T-helper 9 cell (primary cell): ENCODE measurements around the gene KIAA1614.

Experiments
- DNase-seq: peaks from one replicate; pipeline ENCODE4 v3.0.0-alpha.2; 2020

Gene KIAA1614

DNA sequence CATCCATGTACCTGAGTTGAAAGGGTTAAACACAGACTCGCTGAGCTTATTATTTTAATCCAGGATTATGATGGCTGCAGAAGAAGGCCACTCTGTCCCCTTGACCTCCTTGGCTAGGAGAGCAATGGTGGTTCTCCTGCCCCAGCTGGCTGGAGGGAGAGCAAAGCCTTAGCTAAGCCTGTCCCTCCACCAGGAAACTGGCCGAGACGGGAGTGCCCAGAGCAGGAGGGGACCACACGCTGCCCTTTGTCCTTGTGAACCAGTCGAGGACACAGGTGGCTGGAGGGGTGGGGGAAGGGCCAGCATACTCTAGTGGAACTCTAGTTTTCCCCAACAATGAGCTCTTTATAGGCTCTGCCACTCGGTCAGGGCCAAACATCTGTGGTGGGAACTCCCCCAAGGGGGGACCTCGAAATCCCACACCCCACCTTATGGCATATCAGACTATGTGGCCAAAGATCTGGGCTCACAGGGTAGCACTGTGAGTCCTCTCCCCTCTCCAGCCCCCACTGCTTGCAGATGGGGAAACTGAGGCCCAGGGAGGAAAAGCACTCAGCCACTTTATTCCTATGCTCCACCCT lies 12.9 kb downstream of the KIAA1614 start:
- no peak for DNase-seq

DNA sequence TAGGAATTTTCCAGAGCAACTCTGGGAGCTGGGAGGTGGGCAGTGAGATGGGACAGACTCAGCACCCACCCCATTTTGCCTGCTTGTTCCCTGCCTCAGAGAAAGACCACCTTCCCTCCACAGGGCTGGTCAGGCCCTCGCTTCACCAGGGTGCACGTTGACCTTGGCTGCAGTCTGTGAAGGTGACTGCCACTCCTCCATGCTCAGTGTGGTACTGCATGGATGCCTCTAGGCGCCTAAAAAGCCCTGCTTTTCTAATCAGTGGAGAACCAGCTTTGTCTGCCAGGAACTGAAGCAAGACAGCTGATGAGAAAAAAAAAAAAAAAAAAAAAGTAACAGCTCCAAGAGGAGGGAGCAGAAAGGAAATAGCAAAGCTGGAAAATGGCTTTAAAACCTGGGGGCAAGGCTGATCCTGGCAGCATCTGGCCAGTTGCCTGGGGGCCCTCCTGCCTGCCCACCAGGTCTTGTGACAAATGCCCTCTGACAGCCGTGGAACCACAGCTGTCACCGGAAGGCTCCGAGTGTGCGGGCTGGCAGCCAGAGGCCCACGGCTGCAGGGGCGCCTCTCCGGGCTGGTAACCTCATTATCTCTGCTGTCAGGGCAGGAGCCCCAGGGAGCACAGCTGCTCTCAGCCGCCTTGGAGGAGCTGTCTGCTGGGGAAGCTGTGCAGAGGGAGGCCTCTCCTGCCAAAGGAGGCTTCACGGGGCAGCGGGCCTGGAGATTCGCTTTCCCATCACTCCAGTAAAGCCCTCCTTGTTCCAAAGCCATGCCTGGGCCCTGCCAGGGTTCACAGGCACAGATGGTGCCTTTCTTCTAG lies 13.7 kb downstream of the KIAA1614 start:
- no peak for DNase-seq

DNA sequence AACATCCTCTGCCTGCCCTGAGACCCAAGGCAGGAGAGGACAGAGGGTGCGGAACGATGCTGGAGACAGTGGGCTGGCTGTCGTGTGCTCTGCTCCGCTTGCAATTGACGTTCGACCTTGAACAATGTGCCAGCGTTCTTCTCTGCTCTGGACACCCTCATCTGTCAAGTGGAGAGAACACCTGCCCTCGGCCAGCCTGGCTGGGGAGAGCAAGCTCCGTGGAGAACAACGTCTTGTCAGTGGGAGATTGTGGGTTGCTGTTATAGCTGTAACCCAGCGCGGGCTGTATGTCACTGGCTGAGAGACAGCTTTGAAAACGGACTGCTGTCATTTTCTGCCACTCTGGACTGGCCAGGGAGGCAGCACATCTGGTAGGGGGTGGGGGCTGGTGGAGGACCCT lies 14.7 kb downstream of the KIAA1614 start:
- no peak for DNase-seq

DNA sequence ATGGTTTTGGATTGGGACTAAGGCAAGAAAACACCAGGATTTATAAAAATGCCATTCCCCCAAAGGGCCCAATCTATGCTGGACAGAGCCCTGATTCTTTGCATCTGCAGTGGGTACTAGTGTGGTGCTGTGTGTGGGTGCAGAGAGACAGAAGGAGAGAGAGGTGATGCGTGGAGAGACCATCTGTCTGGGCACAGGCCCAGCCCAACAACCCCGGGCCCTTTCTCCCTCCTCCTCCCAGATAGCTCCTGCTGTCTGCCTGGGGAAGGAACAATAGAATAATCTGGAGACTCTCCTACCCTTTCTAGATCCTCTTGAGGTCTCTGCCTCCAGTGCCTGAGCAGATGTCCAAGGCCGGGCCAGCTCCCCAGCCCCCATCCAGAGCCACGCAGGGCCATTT lies 15.1 kb downstream of the KIAA1614 start:
- DNase-seq: no peak

DNA sequence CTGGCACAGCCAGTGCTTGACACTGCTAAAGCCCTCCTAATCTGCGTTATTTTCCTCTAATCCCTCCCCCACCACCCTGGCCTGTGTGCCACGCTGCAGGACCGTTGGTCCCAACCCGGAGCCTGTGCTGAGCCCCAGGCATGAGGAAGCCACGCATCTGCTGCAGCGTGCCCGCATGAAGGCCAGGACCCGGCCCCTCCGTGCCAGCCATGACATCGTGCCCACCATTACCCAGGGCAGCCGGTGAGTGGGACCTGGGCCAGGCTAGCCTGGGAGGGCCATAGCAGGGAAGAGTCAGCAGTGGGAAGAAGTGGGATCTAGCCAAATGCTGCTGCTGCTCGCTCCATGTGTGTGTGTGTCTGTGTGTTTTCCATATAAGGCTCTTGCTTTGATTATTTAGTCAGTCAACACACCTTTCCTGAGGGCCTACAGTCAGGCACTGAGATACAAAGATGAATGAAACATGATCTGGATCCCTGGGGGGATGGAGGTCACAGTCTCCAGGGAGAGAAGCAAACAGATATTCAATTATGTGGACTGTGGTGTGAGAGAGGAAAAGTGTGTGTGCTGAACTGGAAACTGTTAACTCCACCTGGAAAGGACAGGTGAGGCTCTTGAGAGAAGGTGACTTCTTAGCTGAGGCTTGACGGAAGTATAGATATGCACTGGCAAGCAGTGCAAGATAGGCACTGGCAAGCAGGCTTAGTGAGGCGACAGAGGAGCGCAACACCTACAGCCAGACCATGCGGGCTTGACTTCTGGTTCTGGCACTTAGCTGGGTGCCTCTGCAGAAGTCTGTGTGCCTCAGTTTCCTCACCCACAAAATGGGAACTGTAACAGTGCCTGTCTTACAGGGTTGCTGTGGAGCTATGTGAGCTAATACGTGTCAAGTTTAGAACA lies 15.9 kb downstream of the KIAA1614 start:
- DNase-seq: no peak

DNA sequence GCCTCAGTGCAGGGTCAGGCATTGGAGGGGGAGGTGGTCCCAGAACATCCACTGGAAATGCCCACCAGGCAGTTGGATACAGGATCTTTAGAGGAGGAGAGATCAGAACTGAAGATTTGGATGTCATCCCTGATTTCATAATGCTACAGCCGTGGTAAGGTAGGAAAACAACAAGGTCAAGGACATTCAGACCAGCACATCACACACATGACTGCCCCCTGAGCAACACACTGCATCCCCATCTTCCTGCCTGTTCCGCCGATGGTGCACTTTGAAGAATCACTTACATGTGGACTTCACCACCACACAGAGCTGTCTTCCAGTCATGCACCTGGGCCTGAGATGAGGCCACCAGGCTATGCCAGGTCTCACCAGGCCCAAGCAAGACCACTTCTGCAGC lies 16.7 kb downstream of the KIAA1614 start:
- no peak for DNase-seq

DNA sequence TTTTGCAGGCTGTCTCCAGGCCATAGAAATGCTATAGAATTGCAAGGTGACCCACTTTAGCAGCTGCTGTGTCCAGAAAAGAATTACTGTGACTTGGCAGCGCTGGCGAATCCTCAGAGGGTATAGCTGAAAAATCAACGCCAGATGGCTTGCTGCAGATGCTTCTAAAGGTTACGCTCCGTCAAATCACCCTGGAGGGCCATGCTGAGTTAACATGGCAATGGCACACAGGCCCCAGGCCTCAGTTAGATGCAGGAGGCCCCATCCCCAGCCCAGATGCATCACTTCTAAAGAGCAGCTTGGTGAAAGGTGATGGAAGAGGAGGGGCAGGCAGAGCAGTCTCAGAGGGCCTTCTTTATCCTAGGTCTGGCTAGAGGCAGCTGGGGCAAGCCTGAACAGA lies 18.0 kb downstream of the KIAA1614 start:
- DNase-seq: no peak

DNA sequence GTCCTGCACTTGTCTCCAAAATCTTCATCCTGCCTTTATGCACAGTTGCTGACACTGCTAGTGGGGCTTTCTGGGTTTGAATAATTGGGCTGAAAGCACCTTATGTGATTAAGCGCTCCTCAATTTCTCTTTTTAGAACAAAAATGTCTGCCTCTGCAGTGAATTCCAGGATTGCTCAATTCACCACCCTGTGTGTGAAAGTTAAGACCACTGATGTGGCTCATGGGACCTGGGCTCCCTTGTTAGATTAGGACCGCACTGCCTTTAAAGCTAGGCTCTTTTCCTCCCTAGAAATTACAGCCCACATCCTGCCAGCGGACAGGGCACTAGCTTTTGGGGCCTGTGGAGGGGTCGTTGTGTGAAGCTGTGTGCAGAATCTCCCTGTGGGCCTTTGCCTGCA lies 18.8 kb downstream of the KIAA1614 start:
- no peak for DNase-seq

DNA sequence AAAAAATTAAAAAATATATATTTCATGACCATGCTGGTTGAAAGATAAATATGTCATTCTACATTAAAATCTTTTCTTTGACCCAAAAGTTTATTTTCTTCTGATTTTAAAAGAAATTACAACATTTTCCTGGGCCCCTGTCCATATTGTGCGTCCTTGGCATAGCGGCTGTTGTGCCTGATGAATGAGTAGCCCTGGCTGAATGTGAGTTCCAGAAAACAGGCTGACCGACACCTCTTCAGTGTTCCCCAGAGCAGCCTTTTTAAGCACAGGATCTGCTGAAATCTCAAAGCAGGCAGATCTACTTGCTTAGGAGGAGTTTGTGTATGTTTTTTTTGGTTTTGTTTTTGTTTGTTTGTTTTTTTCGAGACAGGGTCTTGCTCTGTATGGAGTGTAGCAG lies 19.7 kb downstream of the KIAA1614 start:
- DNase-seq: no peak

DNA sequence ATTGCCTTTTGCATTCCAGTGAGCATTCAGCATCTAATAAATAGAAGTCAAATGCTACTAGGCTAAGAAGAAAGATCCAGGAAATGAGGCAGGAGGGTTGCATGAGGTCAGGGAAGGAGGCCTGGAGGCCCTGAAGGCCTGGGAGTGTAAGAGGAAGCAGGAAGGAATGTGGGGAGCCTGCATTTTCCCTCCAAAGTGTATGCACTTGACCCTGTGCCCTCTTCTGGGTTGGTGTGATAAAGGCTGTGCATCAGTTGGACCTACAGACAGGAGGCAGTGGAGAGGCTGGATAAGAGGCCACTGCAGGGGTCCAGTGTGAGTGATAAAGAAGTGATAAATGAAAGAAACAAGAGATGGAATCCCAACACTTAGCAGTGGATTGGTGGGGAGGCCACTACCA lies 20.4 kb downstream of the KIAA1614 start:
- DNase-seq: no peak

DNA sequence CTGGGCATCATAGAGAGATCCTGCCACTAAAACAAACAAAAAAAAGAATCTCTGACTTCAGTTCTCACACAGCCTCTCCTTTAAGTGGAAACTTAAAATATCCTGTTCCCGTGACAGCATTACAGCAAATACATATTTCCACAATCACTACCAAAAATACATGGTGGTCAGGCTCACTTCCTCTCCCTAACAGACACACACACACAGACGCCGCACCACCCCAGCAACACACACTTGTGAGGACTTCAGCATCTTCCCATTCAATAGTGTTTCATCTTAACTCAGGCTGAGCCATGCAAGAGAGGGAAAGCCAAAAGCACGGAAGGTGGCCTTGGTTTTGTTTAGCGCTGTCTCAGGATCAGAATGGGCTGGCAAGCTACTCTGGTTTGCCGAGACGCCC lies 21.9 kb downstream of the KIAA1614 start:
- DNase-seq: no peak

DNA sequence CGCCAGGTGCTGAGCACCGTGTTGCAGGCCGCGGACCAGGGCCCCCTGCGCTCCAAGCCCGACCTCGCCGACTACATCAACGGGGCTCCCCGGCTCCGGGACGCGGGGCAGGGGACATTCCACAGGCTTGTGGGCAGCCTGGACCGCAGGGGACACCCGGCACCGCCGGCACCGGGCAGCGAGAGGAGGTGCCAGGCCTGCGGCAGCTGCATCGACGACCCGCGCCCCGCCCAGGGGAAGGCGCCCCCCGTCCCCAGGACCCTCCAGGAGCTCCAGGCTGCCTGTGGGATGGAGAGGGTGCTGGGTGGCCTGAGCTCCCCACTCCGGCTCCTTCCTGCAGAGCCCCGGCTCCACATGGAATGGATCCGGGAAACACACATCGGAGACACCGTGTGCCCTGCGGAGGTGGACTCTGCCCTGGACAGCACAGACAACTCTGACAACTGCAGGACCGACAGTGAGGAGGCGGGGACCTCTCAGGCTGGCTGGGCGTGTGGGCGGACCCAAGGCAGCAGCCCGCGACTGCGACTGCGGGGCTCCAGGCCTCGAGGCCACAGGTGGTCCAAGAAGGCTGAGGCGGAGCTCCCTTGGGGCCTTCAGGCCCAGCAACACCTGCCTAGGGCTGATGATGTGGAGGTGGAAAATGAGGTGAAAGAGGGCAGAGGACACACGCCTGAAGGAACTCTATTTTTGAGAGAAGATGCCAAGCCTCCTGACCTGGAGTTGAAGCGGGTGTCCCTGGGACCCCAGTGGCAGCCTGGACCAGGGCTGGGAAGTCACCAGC lies 22.8 kb downstream of the KIAA1614 start:
- DNase-seq: no peak

DNA sequence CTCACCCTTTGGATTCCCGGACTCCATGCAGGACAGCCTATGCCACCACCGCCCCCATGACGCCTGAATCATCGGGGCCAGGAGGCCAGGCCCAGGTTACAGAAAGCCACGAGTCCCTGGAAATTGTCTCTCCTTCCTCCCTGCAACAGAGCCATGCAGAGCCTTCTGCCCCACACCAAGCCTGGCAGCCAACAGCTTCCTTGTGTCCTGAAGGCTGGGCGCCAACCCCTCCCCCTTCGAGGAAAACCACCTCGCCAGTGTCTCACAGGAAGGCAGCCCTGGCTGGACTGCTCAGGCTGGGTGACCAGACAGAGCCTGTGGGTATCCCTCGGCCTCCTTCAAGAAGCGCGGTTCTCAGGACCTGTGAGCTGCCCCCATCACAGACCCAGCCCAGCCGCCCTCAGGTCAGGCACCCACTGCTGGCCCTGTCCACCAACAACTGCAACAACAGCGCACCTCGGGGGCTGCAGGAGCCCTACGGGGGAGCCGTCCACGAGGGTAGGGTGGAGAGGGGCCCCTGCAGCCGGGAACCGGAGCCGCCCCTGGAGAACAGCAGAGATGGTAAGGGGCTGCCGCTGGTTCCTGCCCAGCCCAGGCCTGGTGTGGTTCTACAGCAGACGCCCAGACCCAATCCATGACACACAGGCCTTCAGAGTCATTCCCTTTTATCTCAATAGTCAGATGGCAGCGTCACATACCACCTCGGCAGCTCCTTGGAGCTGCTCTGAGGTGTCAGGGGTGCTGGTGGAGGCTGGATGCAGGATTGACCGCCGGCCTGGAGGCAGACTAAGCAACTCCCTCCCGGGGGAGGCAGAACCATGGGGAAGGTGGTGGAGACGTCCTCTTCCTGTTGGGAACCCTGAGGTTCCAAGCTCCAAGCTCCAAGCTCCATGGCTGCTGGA lies 23.7 kb downstream of the KIAA1614 start:
- no peak for DNase-seq

DNA sequence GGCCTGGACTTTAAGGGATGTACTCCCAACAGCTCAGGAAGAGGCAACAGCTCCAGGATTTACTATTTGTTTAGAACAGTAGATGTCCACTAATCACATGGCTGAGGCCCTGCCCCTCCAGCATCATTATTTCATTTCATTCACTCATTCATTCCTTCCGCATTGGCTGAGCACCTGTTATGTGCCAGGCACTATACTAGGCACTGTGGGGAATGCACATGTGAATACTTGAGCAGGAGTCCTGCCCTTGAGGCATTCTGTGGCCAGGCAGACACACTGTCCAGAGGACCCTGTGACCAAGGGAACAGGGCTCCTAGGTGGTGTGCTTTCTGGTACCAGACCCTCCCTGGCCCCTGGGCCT lies 24.3 kb downstream of the KIAA1614 start:
- DNase-seq: no peak

DNA sequence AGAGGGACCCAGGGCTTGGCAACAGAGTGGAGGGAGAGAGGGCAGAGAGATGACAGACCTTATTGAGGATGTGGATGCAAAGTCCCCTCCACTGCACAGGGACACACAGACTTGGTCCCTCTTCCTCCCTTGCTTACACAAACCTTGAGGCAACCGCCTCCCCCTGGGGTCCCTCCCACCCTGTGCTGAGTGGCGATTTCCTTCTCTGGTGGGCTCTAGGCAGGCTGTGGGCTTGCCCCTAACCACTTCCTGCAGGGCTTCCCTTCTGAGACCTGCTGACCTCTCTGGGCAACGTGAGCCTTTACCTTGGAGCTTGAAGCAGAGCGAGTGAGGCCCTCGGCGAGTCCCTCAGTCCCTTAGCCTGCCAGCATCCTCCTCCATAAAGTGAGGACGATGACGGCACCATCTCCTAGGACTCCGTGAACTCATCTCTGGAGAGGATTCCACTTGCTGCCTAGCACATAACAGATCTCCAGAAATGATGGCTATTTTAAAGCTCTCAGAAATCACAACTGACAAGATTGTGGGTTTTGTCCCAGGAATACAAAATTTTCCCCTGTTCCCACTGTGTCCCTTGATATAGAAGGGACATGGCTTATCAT lies 25.0 kb downstream of the KIAA1614 start:
- DNase-seq: no peak

DNA sequence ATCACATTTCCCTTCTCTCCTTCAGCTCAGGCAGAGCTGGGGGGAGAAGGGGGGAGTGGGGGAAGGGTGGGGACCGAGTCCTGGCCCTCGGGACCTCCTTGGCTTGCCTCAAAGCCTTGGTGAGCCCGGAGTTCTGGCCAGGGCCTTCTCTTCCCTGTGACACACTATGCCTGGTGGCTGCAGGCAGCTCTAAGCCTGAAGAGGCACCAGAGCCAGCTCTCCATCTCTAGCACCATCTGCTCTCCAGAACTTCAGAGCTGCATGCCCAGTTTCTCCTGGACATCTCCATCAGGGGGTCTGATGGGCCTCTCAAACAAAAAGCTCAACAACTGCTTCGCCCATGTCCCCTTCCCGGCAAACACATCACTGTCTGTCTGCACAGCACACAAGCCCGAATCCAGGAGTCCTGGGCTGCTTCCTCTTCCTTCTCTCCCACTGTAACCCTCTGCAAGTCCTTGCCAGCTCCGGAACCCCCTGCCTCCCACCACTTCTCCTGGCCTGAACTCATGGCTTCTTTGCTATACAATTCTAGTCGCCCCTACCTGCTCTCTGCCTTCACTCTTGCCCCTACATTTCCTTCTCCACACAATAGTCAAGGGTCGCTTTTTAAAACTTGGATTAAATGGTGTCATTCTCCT lies 26.5 kb downstream of the KIAA1614 start:
- no peak for DNase-seq

DNA sequence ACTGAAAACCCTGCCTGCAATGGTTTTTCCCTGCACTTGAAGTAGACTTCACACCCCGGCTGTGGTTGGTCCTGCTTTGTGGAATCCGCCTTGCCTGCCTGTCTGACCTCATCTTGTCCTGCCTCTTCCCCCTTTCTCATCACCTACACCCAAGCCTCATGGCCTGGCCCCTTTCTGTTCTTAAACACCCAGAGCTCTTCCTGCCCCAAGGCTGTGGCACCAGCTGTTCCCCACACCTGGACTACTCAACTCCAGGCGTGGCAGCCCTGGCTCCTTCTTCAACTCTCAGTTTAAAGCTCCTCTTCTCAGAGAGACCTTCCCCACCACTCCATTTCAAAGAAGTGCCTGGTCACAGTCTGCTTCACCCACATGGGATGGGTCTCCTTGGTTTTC lies 27.0 kb downstream of the KIAA1614 start:
- DNase-seq: no peak

DNA sequence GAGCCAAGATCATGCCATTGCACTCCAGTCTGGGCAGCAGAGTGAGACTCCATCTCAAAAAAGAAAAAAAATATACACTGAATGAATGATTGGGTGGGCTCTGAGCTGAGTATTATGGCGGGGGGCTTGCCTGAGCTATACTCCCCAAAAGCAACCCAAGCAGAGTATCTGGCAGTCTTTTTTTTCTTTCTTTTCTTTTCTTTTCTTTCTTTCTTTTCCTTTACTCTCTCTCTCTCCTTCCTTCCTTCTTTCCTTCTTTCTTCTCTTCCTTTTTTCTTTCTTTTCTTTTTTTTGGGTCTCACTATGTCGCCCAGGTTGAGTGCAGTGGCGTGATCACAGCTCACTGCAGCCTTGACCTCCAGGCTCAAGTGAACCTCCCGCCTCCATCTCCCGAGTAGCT lies 27.7 kb downstream of the KIAA1614 start:
- DNase-seq: no peak

DNA sequence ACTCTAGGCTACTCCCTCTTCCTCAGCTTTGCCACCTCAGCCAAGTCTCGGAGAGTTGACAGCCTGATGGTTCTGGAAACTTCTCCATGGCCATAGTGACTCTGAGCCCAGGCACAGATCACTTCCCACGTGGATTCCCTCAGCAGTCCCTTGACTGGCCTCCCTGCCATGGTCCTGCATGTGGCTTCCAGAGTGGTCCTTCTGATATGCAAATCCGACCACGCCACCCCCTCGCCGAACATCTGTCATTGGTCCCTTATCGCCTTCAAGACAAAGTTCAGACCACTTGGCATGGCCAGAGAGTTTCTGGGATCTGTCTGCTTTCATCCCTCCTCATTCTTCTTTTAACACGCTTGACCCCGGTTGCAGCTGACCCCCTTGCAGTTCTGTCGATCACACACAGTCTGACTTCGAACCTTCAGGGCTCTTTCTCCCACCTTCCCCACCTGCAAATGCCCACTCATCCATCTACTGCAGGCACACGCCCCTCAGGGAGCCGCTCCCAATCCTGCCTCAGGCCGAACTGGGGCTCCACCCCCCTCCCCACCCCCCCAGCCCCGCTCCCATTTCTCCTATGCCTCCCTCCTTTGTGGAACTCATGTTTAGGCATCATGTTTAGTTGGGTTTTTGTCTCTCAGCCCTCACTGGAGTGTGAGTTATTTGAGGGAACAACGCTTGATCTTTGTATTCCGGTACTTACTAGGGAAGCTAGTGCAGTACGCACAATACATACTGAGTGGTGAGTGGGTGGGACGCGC lies 29.0 kb downstream of the KIAA1614 start:
- no peak for DNase-seq

DNA sequence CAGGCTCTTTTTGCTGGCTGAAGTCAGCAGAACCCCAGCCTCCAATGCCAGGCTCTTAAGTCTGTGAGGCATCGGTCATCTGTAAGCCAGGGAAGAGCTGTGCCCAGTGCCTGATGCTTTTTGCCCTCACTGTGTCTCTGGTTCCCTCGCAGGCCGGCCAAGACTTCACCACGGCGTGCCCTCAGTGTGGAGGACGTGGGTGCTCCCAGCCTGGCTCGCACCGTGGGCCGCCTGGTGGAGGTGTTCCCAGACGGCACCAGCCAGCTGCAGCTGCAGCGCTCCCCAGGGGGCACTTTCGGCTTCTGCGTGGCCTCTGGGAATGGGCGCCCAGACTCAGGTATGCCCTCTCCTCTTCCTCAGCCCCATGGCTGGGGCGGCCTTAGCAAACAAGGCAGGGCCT lies 32.5 kb downstream of the KIAA1614 start:
- DNase-seq: no peak
